A673 (cell line): ENCODE measurements around the gene ZCCHC24. TPM values are rescaled to one million over a fixed set of nuclear protein-coding genes. Genes with fewer than 3 reads are reported as not detected.

ENCODE experiments used
- BruUV-seq: library from RNA; stranded (reverse); fragments of 400-500 nt; replicated peaks from 2 replicates; lab custom pipeline; 2021; lab: Mats Ljungman, UMichigan
- CTCF ChIA-PET: fragments of 300-600 bp; sonication (Branson Sonifier 250); formaldehyde crosslinking; loops from one replicate; lab custom pipeline; 2022; ENCODE audit warnings: antibody characterized with exemption; lab: Charles Lee
- POLR2A ChIA-PET: fragments of 300-600 bp; sonication (Branson Sonifier 250); formaldehyde crosslinking; loops from one replicate; lab custom pipeline; 2022; ENCODE audit warnings: antibody characterized with exemption; ENCODE audit not compliant: low non-redundant PET; lab: Charles Lee
- DNase-seq: peaks from one replicate; pipeline ENCODE4 v3.0.0-alpha.2; 2015; ENCODE audit warnings: low spot score
- H3K27ac ChIP-seq: fragments of 200-600 bp; sonication (generic); 2 replicates; pipeline ENCODE4 v1.5.1; 2016; ENCODE audit warnings: mixed run types, low read depth, mild to moderate bottlenecking, mixed read lengths, antibody characterized with exemption, low read length; ENCODE audit not compliant: poor library complexity, severe bottlenecking
- H3K27me3 ChIP-seq: fragments of 200-600 bp; sonication (generic); replicated peaks from 2 replicates; pipeline ENCODE4 v1.6.1; 2017; ENCODE audit warnings: mixed run types, low read depth, mild to moderate bottlenecking, mixed read lengths, antibody characterized with exemption, low read length; ENCODE audit not compliant: insufficient read depth, poor library complexity
- H3K36me3 ChIP-seq: fragments of 200-600 bp; sonication (generic); 2 replicates; pipeline ENCODE4 v1.6.1; 2016; ENCODE audit warnings: mixed run types, mild to moderate bottlenecking, mixed read lengths, antibody characterized with exemption, low read length; ENCODE audit not compliant: insufficient read depth, poor library complexity, severe bottlenecking
- H3K4me1 ChIP-seq: fragments of 200-600 bp; sonication (generic); 2 replicates; pipeline ENCODE4 v1.6.1; 2017; ENCODE audit warnings: mixed run types, mild to moderate bottlenecking, mixed read lengths, antibody characterized with exemption, low read length; ENCODE audit not compliant: insufficient read depth, poor library complexity, severe bottlenecking
- H3K4me3 ChIP-seq: fragments of 200-600 bp; sonication (generic); 2 replicates; pipeline ENCODE4 v1.5.1; 2016; ENCODE audit warnings: low read depth, mixed run types, mild to moderate bottlenecking, mixed read lengths, low read length; ENCODE audit not compliant: poor library complexity, severe bottlenecking
- H3K9me3 ChIP-seq: fragments of 200-600 bp; sonication (generic); 2 replicates; pipeline ENCODE4 v1.6.1; 2016; ENCODE audit warnings: mixed run types, low read depth, mild to moderate bottlenecking, mixed read lengths, antibody characterized with exemption, low read length; ENCODE audit not compliant: poor library complexity, severe bottlenecking
- EZH2 ChIP-seq: fragments of 200-600 bp; sonication (generic); IDR thresholded peaks from 2 replicates; pipeline ENCODE4 v1.6.1; 2017; ENCODE audit warnings: borderline replicate concordance, low read depth, mild to moderate bottlenecking, mixed read lengths, antibody characterized with exemption, low read length; ENCODE audit not compliant: poor library complexity, severe bottlenecking
- intact Hi-C: fragments of 100-400 bp; cut with micrococcal nuclease; formaldehyde crosslinking; loops from one replicate; pipeline ENCODE4 v1.10.0; 2022; ENCODE audit not compliant: unreplicated experiment
- total RNA-seq: library from RNA; stranded (reverse); gene quantifications from 2 replicates; pipeline ENCODE4 v1.2.3, GENCODE V29; 2021
- TF ChIP-seq, protein P1 (sequence below): fragments of 300-800, 200-600 bp; sonication (generic); conservative IDR thresholded peaks from 2 replicates; pipeline ENCODE4 v1.5.1; 2017; ENCODE audit warnings: low read depth, mild to moderate bottlenecking, antibody characterized with exemption, low read length, moderate library complexity, mixed read lengths

Gene ZCCHC24
- total RNA-seq, 1 experiment from 2014 or later, result 9.8 TPM

GRCh38 chr10:79458483-79458882 lies 13.1 kb upstream of the ZCCHC24 start:
- no peaks in the 10 kb centered on the region for H3K27me3 ChIP-seq
- POLR2A ChIA-PET, result no interaction called here
- no TSS peak for BruUV-seq
- H3K27ac ChIP-seq, result no peak overlapping the region
- H3K4me3 ChIP-seq, result no peak overlapping the region
- H3K4me1 ChIP-seq, result no peaks in the 10 kb centered on the region
- DNase-seq, result no peak
- TF ChIP-seq, protein P1, sequence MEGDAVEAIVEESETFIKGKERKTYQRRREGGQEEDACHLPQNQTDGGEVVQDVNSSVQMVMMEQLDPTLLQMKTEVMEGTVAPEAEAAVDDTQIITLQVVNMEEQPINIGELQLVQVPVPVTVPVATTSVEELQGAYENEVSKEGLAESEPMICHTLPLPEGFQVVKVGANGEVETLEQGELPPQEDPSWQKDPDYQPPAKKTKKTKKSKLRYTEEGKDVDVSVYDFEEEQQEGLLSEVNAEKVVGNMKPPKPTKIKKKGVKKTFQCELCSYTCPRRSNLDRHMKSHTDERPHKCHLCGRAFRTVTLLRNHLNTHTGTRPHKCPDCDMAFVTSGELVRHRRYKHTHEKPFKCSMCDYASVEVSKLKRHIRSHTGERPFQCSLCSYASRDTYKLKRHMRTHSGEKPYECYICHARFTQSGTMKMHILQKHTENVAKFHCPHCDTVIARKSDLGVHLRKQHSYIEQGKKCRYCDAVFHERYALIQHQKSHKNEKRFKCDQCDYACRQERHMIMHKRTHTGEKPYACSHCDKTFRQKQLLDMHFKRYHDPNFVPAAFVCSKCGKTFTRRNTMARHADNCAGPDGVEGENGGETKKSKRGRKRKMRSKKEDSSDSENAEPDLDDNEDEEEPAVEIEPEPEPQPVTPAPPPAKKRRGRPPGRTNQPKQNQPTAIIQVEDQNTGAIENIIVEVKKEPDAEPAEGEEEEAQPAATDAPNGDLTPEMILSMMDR, result no peak
- no peak for TF ChIP-seq EZH2
- H3K36me3 ChIP-seq, result no peaks in the 10 kb centered on the region
- H3K9me3 ChIP-seq, result no peaks in the 10 kb centered on the region
- intact Hi-C loops, result no loop called here
- CTCF ChIA-PET, result no interaction called here

GRCh38 chr10:79457256-79457785 lies 11.9 kb upstream of the ZCCHC24 start:
- intact Hi-C loops, result no loop called here
- TF ChIP-seq EZH2, result no peak
- TF ChIP-seq, protein P1, result no peak
- Histone ChIP-seq H3K27me3 (no peaks in the 10 kb centered on the region), H3K9me3 (no peaks in the 10 kb centered on the region), H3K4me3 (no peak overlapping the region), H3K4me1 (no peaks in the 10 kb centered on the region), H3K27ac (no peak overlapping the region), H3K36me3 (no peaks in the 10 kb centered on the region)
- no TSS peak for BruUV-seq
- POLR2A ChIA-PET, result no interaction called here
- CTCF ChIA-PET, result no interaction called here
- no peak for DNase-seq

DNA sequence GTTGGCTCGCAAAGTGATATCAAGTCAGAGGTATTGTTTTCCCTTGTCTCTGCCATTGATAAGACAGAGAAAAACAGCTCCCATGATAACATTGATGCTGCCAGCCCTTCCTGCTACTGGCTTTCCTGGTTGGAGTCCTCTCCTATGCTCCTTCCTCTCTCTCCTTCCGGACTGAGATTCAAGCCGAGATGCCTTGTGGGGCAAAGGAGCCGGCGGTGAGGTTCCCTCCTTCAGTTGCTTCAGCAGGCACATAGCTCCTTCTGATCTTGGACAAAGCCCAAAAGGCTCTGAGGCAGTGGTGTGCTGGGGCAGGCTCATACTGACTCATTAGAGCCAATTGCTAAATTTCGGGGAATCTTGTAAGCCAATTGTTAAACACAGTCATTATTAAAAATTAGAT lies 8.8 kb upstream of the ZCCHC24 start:
- Histone ChIP-seq H3K9me3 (no peaks in the 10 kb centered on the region), H3K4me3 (no peak overlapping the region), H3K36me3 (no peaks in the 10 kb centered on the region), H3K27me3 (no peaks in the 10 kb centered on the region), H3K27ac (no peak overlapping the region), H3K4me1 (no peaks in the 10 kb centered on the region)
- ChIA-PET POLR2A (no interaction called here), CTCF (no interaction called here)
- no peak for DNase-seq
- TF ChIP-seq, protein P1, result no peak
- no peak for TF ChIP-seq EZH2
- intact Hi-C loops, result no loop called here
- BruUV-seq, result no TSS peak
